ENCODE measurements around the gene VCX3A. TPM values are rescaled to one million over a fixed set of nuclear protein-coding genes. Genes with fewer than 3 reads are reported as not detected.

VCX3A gene
- total and polyA plus RNA-seq, 10 of the 15 experiments (the other 5 are each of a cell fraction or from before 2014, with no cell fraction given): 0.28 TPM; not detected in 9

DNA sequence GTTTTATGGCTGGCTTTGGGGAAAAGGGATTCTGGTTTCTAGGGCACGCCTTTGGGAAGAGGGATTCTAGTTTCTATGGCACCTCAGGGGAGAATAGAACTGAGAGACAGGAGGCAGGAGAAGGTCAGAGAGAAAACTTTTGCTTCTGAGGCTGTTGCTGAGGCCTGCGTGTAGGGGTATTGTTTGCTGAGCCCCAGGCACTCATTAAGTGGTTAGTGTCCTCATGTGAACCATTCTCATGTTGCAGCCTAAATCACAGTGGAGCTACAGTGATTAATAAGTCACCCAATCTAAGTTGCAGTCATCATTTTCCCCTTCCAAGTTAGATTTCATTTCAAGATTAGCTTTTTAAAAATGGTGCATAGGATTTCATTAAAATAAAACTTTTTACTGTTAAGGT is 29.0 kb downstream of the VCX3A start:
- RAD21 ChIA-PET (ENCODE audit: unreplicated experiment): no interaction called here
- no peaks in the 10 kb centered on the region for H4K20me1 ChIP-seq (ENCODE audit: control insufficient read depth, insufficient read depth)
- no peaks in the 10 kb centered on the region for H3K36me3 ChIP-seq (ENCODE audit: control insufficient read depth in 2 of 2, insufficient read depth in 2 of 2, low read length in 1 of 2)
- no peaks in the 10 kb centered on the region for H3K79me2 ChIP-seq (ENCODE audit: control insufficient read depth, insufficient read depth, low read length)
- CTCF ChIA-PET: no interaction called here
- intact Hi-C loops (cut with micrococcal nuclease; ENCODE audit: unreplicated experiment) (no loop called here), in situ Hi-C loops (cut with MboI) (no loop called here)
- no peaks in the 10 kb centered on the region for H3K27me3 ChIP-seq (replicated peaks in 1 of 2; ENCODE audit: control insufficient read depth in 2 of 2, insufficient read depth in 2 of 2, low read length in 1 of 2)
- no peak overlapping the region for H3K27ac ChIP-seq (ENCODE audit: control insufficient read depth, insufficient read depth)
- no peak overlapping the region for H3K9ac ChIP-seq (ENCODE audit: control insufficient read depth, insufficient read depth, low read length)
- no peaks in the 10 kb centered on the region; the same call in 2 of the 3 replicates for H3K9me3 ChIP-seq (replicated peaks; ENCODE audit: control insufficient read depth, insufficient read depth, low read length)
- H2AFZ ChIP-seq (ENCODE audit: control insufficient read depth, low read depth, low read length): no peak overlapping the region
- no TSS peak for BruUV-seq (replicated peaks)
- no peaks in the 10 kb centered on the region for H3K4me1 ChIP-seq (ENCODE audit: control insufficient read depth, insufficient read depth, low read length)
- H3K4me3 ChIP-seq: no peak overlapping the region
- DNase-seq (ENCODE audit: low read depth, low spot score) (no peak), ATAC-seq (no peak), FAIRE-seq (no peak)
- POLR2A ChIA-PET: no interaction called here
- SMC1A ChIA-PET (ENCODE audit: uncharacterized antibody, unreplicated experiment): no interaction called here
- WGBS (ENCODE audit: insufficient coverage, insufficient replicate concordance, low lambda C conversion rate, missing lambda C conversion rate): 0% methylated on average over 2 of the region's 2 CpGs
- TF ChIP-seq CBX5 (IDR thresholded peaks at IDR 0.05; ENCODE audit: low read depth): no peak
- TF ChIP-seq RAD21 (IDR thresholded peaks at IDR 0.05; ENCODE audit: insufficient read depth, low read depth, low read length): no peak
- no peak for TF ChIP-seq ESRRA (IDR thresholded peaks at IDR 0.05; ENCODE audit: low read length)
- no peak for TF ChIP-seq POLR2AphosphoS5 (IDR thresholded peaks at IDR 0.05; ENCODE audit: low read length)
- no peak for TF ChIP-seq SMAD5 (IDR thresholded peaks at IDR 0.05; ENCODE audit: low read depth)
- TF ChIP-seq CUX1 (IDR thresholded peaks at IDR 0.05; ENCODE audit: insufficient replicate concordance, low read depth, low read length): no peak
- no peak for TF ChIP-seq BCL3 (IDR thresholded peaks at IDR 0.05; ENCODE audit: borderline replicate concordance, insufficient read depth, low read depth, low read length, poor library complexity, severe bottlenecking)
- TF ChIP-seq DPF2 (IDR thresholded peaks at IDR 0.05): no peak
- TF ChIP-seq RB1 (IDR thresholded peaks at IDR 0.05; ENCODE audit: borderline replicate concordance): no peak
- TF ChIP-seq POLR2AphosphoS2 (IDR thresholded peaks at IDR 0.05; ENCODE audit: low read depth, low read length): no peak
- no peak for TF ChIP-seq ZNF384 (IDR thresholded peaks at IDR 0.05; ENCODE audit: borderline replicate concordance, low read depth, low read length)
- no peak for TF ChIP-seq HDGF (IDR thresholded peaks at IDR 0.05)
- TF ChIP-seq STAT3 (IDR thresholded peaks at IDR 0.05; ENCODE audit: low read depth, low read length): no peak
- no peak for TF ChIP-seq CEBPZ (IDR thresholded peaks at IDR 0.05; ENCODE audit: low read depth, low read length)
- TF ChIP-seq BMI1 (IDR thresholded peaks at IDR 0.05; ENCODE audit: borderline replicate concordance): no peak
- H3K4me2 ChIP-seq (ENCODE audit: control insufficient read depth, insufficient read depth): no peak overlapping the region

All from GM12878 (cell line).